Lower leg skin (tissue), 4 donors: Measurements from ENCODE around the gene SMIM1. TPM values are rescaled to one million over a fixed set of nuclear protein-coding genes. Genes with fewer than 3 reads are reported as not detected.

Experiments
- DNase-seq, 2 donors: peaks; one replicate each; pipeline ENCODE4 v3.0.0-alpha.2; 2019; ENCODE audit warnings: low spot score in 2 of 2
- H3K4me3 ChIP-seq: fragments of 200-600 bp; sonication (generic); 2 replicates; pipeline ENCODE4 v1.5.1; 2017; ENCODE audit warnings: mild to moderate bottlenecking, low read depth; ENCODE audit not compliant: poor library complexity, severe bottlenecking
- POLR2A ChIP-seq, 2 donors: fragments of 450-650 bp; IDR thresholded peaks; one replicate each; pipeline ENCODE4 v1.6.1; 2016 to 2017; ENCODE audit warnings: antibody characterized with exemption in 2 of 2, mild to moderate bottlenecking in 1 of 2, moderate library complexity in 1 of 2
- WGBS, 2 donors: methylation state at CpG; one replicate each; pipeline ENCODE4 v1.1.5; 2018; 5-methylcytosine and 5-hydroxymethylcytosine counted together
- intact Hi-C: fragments of 100-400 bp; cut with DNase I; formaldehyde crosslinking; loops from one replicate; pipeline ENCODE4 v1.15.0; 2023; ENCODE audit warnings: low total_unique reads
- total RNA-seq, 4 donors: library from RNA; depleted of rRNA; stranded (reverse); fragments of >200 nt; gene quantifications; one replicate each; pipeline ENCODE4 v1.1.0, GENCODE V29; 2016
- TF ChIP-seq, protein P1 (sequence below), 3 donors: fragments of 450-650 bp; IDR thresholded peaks; one replicate each; pipeline ENCODE4 v1.5.1; 2016; ENCODE audit warnings: antibody characterized with exemption in 3 of 3, mild to moderate bottlenecking in 3 of 3, moderate library complexity in 2 of 3

The SMIM1 gene
- total RNA-seq, 4 donors from 2014 or later: 1.6 to 8.7 (median 3.6) TPM

DNA sequence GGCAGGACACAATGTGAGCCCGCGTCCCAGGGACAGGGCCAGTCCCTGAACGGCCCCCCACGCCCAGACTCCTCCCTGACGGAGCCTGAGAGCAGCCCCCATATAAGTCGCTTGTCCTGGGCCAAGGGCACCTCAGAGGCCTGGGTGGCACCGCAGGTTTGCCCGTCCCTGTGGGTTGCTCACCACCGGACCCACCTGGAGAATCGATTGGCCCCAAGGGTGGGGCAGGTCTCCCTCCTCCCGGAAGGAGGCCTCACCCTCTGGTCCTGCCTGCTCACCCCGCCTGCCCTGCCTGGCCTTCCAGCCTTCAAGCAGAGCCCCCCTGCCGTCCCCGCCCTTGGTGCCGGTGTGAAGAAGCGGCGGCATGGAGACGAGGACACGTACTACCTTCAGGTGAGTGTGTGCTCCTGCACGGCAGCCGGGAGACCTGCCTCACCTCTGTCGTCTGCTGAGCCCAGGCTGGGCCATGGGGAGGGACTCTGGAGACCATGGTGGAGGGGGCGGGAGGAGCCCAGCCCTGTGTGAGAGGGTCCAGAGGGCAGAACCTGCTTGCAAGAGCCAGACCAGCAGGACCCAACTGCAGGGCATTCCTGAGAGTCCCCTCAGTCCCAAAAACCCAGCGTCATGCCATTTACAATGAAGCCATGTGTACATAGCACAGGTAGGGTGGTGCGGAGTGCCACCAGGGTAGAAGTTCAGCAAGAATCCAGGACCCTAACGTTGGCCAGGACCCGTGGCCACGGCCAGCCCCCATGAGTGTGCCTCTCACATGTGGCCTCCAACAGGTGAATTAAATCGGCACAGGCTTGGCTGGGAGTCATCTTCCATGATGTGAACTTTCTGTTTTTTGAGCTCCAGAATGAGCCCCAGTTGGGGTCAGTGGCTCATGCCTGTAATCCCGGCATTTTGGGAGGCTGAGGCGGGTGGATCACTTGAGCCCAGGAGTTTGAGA lies 44.4 kb upstream of the SMIM1 start:
- DNase-seq: no peak
- intact Hi-C loops: no loop called here
- TF ChIP-seq, protein P1, sequence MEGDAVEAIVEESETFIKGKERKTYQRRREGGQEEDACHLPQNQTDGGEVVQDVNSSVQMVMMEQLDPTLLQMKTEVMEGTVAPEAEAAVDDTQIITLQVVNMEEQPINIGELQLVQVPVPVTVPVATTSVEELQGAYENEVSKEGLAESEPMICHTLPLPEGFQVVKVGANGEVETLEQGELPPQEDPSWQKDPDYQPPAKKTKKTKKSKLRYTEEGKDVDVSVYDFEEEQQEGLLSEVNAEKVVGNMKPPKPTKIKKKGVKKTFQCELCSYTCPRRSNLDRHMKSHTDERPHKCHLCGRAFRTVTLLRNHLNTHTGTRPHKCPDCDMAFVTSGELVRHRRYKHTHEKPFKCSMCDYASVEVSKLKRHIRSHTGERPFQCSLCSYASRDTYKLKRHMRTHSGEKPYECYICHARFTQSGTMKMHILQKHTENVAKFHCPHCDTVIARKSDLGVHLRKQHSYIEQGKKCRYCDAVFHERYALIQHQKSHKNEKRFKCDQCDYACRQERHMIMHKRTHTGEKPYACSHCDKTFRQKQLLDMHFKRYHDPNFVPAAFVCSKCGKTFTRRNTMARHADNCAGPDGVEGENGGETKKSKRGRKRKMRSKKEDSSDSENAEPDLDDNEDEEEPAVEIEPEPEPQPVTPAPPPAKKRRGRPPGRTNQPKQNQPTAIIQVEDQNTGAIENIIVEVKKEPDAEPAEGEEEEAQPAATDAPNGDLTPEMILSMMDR (IDR thresholded peaks at IDR 0.05): no peak
- TF ChIP-seq POLR2A (IDR thresholded peaks at IDR 0.05): no peak
- H3K4me3 ChIP-seq: no peak overlapping the region
- WGBS, 2 donors: 84 to 87% methylated on average over 25 to 26 of the region's 31 CpGs

DNA sequence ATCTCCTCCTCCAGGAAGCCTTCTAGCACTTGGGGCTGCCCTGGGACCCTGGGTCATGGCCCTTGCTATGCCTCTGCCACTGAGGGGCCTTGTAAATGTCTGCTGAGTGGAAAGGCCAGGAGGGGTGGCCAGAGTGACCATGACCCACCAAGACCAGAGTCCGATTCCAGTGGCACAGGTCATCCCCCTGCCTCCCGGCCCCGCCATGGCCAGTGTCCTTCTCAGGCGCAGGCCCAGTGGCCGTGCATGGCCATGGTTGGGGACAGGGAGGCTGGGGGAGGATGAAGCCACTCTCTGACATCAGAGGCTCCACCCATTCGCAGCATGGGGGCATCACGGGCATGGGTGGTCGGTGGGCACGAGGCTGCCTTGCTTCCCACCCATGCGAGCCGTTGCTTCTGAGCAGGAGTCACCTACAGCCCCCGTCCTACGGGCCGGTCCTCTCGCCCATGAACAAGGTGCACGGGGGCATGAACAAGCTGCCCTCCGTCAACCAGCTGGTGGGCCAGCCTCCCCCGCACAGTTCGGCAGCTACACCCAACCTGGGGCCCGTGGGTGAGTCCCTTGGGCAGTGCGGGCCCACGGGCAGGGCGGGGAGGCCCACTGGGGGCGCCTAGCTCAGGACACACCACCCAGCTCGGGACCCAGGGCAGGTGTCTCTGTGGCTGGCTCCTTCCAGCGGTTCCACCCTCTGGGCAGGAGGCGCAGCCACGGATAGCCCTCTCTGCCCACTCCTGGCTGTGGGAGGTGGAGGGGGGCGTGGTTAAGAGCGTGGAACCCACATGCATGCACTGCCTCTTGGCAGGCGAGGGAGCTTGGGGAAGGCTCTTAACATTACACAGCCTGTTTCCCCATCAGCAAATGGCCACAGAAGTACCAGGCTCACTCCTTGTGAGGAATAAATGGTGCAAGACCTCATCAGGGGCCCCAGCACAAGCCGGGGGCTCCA lies 42.7 kb upstream of the SMIM1 start:
- no peak for DNase-seq
- no peak for TF ChIP-seq POLR2A (IDR thresholded peaks at IDR 0.05)
- TF ChIP-seq, protein P1 (IDR thresholded peaks at IDR 0.05): no peak
- no peak overlapping the region for H3K4me3 ChIP-seq
- intact Hi-C loops: no loop called here
- WGBS, 2 donors: 71 to 74% methylated on average over 22 to 24 of the region's 32 CpGs

DNA sequence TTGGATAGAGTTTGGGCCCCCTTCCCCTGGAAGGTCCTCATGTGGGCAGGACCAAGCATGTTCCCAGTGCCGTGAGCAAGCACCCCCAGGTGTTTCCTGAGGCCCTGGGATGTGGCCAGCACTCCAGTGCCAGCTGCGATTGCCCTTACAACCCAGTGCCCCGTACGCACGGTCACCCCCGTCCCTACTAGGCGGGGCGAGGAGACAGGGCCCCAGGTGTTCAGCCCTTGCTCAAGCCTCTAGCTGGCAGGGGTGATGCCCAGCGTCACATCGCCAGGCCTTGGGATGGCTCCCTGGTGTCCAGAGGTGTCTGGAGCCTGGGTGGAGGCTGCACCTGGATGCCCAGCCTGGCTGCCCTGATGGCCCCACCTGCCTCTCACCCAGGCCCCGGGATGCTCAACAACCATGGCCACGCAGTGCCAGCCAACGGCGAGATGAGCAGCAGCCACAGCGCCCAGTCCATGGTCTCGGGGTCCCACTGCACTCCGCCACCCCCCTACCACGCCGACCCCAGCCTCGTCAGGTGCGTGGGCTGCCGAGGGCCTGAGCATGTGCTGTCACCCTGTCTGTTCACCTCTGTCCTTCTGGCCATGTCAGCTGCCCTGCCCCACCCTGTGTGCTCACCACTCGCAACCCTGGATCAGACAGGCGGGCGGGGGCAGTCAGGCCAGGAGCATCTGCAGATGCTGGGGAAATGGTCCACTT lies 41.9 kb upstream of the SMIM1 start:
- TF ChIP-seq POLR2A (IDR thresholded peaks at IDR 0.05): no peak
- TF ChIP-seq, protein P1 (IDR thresholded peaks at IDR 0.05): no peak
- intact Hi-C loops: no loop called here
- DNase-seq: no peak
- WGBS, 2 donors: 70 to 75% methylated on average over 14 to 21 of the region's 25 CpGs
- H3K4me3 ChIP-seq: no peak overlapping the region

DNA sequence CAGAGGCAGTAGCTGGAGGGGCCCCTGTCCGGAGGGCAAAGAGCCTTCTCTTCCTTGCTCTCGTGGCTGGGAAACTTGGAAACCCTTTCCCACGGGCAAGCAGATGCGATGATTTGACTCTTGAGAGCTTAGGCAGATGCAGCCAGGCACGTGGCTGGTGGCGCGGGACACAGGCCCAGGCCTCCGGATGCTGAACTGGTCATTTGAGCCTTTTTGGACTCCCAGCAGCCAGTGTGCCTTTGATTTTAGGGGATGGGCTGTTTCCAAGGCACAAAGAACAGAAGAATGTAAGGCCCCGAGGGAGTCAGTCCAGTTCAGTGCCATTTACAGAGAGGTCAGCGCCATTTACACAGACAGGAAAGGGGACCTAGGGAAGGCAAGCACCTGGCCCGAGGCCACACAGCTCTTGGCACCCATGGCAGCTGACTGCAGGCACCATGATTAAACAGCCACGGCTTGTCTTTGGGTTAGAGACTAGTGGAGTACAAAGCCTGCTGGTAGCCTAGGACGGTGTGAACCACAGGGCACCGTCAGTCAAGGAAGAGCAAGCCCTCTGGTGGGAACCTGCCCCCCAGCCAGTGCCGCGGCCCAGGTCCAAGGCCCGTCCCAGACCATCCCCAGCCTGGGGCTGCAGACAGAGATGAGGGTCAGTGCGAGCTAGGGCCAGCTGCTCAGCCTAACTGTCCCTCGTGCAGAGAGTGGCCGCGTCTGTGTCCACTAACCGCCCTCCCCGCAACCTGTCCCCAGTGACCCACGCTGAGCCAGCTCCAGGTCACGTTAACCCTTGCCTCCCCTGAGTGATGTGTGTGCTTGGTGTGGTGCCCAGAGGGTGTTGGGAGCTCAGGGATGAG lies 40.7 kb upstream of the SMIM1 start:
- 57 to 61% methylated on average over 16 to 23 of the region's 25 CpGs for WGBS, 2 donors
- intact Hi-C loops: no loop called here
- TF ChIP-seq, protein P1 (IDR thresholded peaks at IDR 0.05): no peak
- no peak for TF ChIP-seq POLR2A (IDR thresholded peaks at IDR 0.05)
- no peak for DNase-seq
- H3K4me3 ChIP-seq: no peak overlapping the region
